GM18870 (cell line): Measurements from ENCODE around the gene YIPF2.
"Not testable (repeated sequence)": the region's sequence is repeated elsewhere in the genome, so short reads cannot be mapped to it uniquely, and the experiment has no call there.

ENCODE experiments used
- ATAC-seq: cut with Tn5 transposase; IDR thresholded peaks from one replicate; pipeline ENCODE4 v1.9.1; 2021; ENCODE audit warnings: moderate library complexity; ENCODE audit not compliant: unreplicated experiment

Gene YIPF2

DNA sequence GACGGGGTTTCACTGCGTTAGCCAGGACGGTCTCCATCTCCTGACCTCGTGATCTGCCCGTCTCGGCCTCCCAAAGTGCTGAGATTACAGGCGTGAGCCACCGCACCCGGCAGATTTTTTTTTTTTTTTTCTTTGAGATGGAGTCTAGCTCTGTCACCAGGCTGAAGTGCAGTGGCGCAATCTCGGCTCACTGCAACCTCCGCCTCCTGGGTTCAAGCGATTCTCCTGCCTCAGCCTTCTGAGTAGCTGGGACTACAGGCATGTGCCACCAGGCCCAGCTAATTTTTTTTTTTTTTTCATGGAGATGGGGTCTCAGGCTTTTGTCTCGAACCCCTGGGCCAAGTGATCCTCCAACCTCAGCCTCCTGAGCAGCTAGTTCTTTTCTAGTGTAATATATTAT is 13.2 kb upstream of the YIPF2 start:
- not testable (repeated sequence) for ATAC-seq

DNA sequence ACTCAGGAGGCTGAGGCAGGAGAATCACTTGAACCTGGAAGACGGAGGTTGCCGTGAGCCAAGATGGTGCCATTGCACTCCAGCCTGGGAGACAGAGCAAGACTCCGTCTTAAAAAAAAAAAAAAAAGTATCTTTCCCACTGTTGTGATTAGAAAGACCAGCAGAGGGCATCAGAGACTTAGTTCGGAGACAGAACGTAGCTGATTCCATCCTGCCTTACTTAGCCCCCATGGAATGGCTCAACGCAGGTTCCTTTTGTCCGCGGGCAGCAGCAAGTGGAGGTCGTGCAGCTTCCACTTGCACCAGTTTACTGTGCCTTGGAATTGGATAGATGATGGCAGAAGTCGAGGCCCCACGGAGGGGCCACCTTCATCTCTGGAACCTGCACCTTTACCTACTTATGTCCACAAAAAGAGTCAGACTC is 8.2 kb upstream of the YIPF2 start:
- ATAC-seq = no peak

GRCh38 chr19:10935371-10936059 is 7.1 kb upstream of the YIPF2 start:
- ATAC-seq = no peak

GRCh38 chr19:10929402-10929794 is 959 bp upstream of the YIPF2 start:
- ATAC-seq = no peak

DNA sequence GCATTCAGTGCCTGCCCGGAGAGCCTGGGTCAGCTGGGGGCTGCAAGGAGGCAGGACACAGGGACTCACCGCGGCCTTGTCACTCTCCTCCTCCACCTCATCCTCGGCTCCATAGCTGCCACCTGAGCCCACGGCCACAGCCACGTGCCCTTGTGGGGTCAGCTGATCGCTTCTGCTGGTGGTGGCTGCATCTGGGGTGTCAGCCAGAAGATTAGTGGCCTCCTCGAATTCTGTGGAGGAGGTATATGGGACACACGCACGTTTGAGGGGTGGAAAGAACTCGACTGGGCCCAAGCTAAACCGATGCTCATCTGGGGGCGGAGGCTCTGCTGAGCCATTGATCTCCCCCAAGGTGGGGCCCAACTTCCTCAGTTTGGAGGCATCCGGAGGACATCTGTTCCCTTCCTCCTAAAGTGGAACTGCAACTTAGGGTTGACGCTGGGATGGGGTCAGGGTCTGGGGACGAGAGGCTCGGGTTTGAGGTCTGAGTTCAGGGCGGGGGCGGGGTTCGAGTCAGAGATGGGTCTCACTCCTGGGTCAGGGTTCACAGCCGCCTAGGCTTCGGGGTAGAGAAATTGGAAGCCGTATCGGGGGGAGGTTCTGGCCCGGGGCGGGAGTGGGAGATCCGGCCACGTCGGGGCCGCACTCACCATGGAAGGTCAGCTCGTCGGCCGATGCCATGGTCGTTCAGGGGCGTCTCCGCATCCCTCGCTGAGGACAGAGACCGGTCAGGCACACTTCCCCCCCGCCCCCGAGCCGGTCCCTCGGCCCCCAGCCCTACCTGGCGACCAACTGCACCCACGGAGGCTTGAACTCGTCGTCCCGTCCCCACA is 493 bp downstream of the YIPF2 start:
- no peak for ATAC-seq

DNA sequence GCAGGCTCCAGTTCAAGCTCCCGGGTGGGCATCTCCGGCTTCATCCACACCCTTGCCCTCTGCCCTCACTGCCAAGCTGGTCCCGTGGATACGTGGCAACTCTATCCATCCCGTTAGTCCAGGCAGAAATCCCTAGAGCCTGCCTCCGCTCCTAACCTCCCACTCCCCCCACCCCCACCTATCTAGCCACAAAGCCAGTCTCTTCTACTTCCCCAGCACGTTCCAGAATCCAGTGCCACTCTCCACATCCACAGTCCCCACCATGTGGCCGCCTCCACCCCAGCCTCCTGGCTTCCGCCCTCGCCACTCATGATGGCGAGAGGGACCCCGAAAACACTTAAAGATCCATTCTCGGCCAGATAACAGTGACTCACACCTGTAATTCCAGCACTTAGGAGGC is 3.8 kb downstream of the YIPF2 start:
- no peak for ATAC-seq

DNA sequence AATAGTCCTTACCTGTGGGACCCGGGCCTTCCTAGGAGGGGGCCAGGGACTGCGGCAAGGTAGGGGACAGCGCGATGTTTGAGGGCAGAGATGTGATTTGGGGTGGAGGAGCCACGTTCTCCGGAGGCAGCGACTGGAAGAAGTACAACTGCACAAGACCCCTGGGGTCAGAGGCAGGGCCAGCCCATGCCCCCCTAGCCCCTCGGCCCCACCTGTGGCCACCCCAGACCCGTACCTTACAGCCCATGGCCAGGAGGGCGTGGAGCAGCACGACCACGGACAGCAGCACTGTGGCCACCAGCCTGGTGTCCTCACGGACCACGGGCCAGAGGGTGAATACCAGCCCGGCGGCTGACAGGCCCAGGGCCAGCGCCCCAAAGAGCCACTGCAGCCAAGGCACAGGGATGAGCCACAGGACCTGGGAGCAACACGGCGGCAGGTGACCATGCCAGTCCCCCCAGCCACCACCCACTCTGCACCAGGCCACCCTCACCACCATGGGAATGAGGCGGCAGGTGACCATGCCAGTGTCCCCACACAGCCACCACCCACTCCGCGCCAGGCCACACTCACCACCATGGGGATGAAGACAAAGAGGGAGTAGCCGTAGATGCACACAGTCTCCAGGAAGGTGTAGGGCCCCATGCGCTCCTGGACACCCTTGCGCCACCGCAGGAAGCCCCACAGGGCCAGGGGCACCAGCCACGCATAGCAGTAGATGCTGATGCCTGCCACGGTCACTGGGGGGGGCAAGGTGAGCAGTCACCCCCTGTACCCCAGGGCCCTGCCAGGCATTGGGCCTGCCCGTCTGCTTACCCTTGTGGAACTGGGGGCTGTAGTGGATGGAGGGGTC is 5.0 kb downstream of the YIPF2 start:
- ATAC-seq = no peak

- no peak for ATAC-seq
Observed at GRCh38 chr19:10922638-10923014, 5.8 kb downstream of the YIPF2 start.

GRCh38 chr19:10921910-10922637 is 6.4 kb downstream of the YIPF2 start:
- no peak for ATAC-seq

GRCh38 chr19:10921199-10921909 is 7.1 kb downstream of the YIPF2 start:
- no peak for ATAC-seq

- no peak for ATAC-seq
Observed at GRCh38 chr19:10920781-10921180, 7.7 kb downstream of the YIPF2 start.

GRCh38 chr19:10920288-10920655 is 8.2 kb downstream of the YIPF2 start:
- no peak for ATAC-seq

GRCh38 chr19:10919352-10920287 is 8.8 kb downstream of the YIPF2 start:
- no peak for ATAC-seq

GRCh38 chr19:10918359-10918758 is 10.1 kb downstream of the YIPF2 start:
- ATAC-seq = no peak

DNA sequence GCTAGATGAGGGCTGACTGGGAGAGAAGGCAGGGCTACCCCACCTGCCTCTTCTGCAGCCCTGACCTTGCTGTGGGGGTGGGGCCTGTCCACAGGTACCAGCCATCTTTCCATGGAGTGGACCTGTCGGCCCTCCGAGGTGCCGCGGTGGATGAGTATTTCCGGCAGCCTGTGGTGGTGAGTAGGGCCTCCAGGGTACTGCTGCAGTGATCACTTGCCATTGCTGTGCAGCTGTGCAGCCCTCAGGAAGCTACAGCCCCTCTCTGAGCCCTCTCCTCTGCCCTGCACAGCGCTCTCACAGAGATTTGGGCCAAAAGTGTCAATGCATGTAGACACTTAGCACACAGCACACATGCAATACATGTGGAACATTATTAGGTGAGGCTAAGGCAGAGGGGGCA is 11.8 kb downstream of the YIPF2 start:
- ATAC-seq = no peak

- no peak for ATAC-seq
Observed at GRCh38 chr19:10915130-10916091, 13.0 kb downstream of the YIPF2 start.

DNA sequence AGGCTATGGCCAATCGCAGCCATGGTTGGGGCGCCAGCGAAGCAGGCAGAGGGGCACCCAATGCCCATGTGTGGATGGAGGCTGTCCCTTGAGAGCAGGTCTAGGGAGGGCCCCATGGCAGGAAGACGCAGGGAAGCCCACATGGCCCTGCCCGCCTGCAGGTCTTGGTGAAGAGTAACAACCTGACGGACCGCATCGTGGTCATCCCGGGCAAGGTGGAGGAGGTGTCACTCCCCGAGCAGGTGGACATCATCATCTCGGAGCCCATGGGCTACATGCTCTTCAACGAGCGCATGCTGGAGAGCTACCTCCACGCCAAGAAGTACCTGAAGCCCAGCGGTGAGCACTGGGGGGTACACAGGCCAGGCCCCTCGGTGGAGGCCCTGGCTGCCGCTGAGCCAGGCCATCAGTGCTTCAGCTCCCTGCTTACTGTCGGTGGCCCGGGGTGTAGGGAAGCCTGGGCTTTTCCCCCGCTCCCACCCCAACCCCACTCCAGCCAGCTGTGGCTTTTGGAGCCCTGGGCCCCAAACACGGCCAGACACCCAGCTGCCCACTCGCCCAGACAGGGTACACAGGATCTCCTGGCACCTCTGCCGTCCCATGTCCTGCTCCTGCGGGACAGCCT is 14.6 kb downstream of the YIPF2 start:
- ATAC-seq = no peak

DNA sequence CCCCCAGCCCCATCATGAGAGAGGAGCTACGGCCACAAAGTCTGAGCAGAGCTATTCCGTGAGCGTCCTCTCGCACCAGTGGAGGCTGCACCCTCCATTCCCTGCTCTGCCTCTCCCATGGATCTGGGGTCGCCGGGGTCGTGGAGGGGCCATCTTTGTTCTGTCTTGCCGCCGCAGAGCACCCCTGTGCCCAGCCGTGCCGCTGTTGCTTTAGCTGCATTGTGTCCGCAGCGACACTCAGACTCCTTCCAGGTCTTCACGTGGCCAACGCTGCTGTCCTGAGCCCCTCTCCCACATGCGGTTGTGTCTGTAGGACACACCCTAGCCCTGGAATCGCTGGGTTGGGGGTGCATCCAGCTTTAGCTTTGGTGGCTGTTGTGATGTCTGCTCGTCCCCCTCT is 15.8 kb downstream of the YIPF2 start:
- ATAC-seq = no peak
